ENCODE data around the gene BIK.
"Not testable (repeated sequence)": the region's sequence is repeated elsewhere in the genome, so short reads cannot be mapped to it uniquely, and the experiment has no call there.

Gene BIK, protein sequence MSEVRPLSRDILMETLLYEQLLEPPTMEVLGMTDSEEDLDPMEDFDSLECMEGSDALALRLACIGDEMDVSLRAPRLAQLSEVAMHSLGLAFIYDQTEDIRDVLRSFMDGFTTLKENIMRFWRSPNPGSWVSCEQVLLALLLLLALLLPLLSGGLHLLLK

DNA sequence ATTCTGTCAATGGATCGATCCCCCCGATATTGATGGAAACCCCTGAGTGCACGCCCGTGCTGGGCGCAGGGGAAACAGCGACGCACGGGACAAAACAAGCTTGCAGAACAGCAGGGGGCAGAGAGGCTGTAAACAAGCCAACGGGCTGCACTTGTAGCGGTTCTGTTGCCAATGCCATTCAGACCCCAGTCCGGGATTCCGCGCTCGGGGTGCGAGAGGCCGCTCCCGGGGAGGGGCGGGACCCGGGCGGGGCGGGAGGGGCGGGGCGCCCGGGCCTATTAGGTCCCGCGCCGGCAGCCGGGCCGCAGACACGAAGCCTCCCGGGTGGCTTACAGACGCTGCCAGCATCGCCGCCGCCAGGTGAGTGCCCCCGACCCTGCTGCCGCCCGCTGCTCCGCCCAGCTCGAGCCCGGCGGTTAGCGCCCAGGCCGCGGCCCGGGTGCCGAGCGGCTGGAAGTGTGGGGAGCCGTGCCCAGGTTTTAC, at the start of gene BIK:
Gene BIK (plus strand): TSS at position 307 of the 483 bp plus-strand sequence. CDS start 13,273 bp downstream, outside the sequence.
- DNase-seq (ENCODE audit: low read depth), result peak; percentile 19

DNA sequence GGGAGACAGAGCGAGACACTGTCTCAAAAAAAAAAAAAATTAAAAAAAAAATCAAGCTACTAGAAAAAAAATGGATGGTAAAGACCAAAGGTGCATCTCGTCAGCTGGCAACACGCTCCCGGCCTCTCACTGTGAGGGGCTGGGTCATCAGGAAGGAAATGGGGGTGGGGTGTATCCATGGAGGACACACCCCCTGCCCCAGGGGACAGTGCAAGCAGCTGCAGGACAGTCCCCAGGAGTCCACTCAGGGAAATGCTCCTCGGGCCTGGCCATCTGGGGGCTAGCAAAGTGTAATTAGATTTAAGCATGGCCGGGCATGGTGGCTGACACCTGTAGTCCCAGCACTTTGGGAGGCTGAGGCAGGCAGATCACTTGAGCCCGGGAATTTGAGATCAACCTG, 44.4 kb upstream of the BIK start:
- no peak for DNase-seq (ENCODE audit: low read depth)

DNA sequence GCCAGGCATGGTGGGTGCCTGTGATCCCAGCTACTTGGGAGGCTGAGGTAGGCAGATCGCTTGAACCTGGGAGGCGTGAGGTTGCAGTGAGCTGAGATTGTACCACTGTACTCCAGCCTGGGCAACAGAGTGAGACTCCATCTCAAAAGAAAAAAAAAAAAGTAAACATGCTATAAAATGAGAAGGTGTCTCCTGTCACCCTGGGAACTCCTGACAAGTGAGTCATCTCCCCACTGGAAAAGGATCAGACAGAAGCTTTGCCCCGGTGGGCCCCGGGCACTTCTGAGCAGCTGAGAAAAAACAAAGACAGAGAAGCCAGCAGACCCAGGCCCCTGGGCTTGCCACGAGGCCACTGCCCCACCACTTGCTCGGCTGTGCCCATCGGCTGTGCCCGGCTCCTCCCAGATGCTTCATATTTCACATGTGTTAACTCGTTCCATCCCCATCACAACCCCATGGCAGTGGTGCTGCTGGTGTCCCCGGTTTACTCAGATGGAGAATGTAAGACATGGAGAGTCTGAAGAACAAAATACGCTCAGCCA, 43.6 kb upstream of the BIK start:
- no peak for DNase-seq (ENCODE audit: low read depth)

DNA sequence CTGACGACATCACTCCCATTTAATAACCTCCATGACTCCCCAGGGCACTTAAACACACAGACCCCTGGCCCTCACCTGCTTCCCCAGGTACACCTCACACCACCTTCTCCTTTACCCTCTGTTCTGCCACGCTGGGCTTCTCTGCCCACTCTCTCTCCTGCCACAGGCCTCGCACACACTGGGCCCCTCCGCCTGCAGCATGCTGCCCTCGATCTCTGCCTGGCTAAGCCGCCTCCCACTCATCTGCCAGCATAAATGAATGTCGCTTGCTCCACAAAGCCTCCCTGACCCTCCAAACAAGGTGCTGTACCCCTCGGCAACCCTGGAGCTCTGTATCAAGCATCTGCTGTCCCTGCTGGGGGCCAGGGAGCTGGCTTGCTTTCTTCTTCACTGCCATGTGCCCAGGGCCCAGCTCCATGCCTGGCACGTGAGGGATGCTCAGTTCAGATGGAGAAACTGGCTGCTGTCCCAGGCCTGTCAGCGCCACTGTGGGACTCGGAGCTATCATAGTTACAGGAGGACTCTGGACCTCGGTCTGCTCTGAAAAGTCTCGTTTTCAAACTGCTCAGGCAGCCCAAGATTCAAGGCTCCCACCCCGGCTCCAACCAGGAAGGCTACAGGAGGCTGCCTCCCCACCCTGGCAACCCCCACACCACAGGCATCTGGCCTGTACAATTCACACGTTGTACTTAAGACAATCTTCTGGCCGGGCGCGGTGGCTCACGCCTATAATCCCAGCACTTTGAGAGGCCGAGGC, 33.3 kb upstream of the BIK start:
- DNase-seq (ENCODE audit: low read depth), result no peak

DNA sequence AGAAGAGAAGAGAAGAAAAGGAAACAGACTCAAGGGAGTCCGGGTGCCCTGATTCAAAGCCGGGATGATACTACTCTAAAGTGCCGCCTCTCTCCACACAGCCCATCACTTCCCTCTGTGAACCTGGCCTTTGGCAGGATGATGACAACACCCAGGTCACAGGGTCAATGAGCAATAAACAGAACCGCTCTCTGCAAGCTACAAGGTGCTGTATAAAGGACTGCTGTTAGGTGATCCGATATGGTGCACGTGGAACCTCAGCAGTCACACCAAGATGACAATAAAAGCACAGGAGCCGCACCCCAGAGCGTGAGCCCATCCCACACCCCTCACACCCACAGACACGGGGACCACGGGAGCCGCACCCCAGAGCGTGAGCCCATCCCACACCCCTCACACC, 32.0 kb upstream of the BIK start:
- no peak for DNase-seq (ENCODE audit: low read depth)

DNA sequence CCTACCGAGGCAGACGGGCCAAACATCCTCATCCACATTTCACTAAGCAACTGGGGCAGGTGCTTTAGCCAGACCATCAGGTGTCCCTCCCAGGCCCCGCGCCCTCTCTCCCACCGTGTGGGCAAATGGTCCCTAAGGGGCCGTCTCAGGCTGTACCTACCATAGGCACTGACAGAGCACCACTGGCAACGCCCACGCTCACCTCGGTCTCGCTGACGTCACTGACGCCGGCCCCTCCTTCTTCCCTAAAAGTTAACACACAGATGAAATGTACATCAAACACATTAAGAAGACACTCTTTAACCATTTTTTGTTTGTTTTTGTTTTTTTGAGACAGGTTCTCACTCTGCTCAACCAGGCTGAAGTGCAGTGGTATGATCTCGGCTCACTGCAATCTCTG, 30.8 kb upstream of the BIK start:
- no peak for DNase-seq (ENCODE audit: low read depth)

DNA sequence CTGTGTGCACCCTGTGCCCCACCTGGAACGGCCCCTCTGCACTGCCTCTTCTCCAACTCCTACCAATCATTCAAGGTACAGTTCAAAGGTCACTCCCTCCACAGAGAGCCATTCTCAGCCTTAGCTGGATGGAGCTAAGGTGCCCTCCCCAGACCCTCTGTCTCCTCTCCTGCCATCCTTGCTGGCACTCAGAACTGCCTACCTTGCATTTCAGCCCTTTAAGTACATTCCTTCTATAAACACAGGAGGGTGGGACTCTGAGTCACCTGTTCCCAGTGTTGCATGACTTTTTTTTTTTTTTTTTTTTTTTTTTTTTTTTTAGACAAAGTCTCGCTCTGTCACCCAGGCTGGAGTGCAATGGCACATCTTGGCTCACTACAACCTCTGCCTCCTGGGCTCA, 29.9 kb upstream of the BIK start:
- DNase-seq (ENCODE audit: low read depth), result no peak

DNA sequence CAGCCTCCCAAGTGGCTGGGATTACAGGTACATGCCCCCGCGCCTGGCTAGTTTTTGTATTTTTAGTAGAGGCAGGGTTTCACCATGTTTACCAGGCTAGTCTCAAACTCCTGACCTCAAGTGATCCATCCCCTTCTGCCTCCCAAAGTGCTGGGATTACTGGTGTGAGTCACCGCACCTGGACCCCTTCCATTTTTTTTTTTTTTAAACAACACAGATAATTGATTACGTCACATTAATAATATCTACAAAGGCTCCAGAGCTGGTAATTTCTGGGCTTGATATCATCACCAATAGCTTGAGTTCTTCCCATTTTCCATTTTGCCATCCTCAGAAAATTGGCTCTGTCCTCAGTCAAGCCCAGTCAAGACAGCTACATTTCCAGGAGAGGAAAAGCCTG, 28.6 kb upstream of the BIK start:
- DNase-seq (ENCODE audit: low read depth), result no peak

DNA sequence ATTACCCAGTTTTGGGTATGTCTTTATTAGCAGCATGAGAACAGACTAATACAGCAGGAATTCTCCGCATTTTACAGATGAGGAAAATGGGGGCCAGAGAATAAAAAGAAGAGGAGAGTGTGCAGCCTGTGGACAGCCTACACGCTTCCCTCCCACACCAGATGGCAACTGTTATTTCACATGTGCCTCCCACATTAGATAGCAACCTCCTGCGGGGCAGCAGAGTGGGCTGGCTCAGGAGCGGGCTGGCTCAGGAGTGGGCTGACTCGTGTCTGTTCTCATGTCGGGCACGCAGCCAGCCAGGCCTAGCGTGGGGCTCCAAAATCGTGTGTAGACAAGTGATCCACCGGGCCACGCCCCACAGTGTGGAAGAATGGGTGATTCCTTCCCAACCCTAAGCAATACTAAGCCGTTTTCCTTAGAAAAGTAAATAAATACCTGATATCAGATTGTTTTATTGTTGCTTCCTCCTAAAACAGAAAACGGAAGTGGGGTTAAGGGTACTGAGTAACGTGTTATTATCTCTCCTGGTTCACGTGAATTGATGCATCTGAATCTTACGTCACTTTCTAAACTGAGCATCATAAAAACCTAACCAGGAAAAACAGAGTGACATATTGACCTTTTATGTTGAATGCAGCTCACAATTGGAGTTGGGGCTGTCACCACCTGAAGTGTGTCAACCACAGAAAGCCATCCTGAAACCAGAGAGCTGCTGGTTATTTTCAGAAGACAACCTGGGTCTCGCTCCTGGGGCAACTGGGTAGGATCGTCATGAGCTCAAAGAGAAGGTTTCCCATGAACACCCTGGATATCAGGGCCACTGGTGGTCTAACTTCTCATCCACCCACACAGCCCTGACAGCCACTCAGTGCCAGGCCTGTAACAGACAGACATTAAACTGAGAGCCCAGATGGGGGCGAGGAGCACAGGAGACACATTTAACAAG, 24.6 kb upstream of the BIK start:
- DNase-seq (ENCODE audit: low read depth), result no peak

DNA sequence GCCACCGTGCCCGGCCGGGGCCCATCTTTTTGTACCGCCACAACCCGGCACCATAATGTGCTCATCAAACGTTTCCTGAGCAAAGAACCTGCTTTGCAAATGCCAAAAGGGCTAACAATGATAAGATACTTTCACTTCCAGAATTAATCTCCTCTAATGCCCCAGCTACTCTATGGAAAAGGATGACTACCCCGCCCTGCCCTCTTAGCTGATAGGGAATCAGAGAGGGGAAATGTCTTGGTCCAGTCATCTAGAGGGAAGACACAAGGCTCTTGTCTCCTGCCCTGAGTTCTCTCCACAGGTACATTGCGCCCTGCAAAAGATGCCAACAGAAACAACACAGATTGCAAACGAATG, 21.9 kb upstream of the BIK start:
- DNase-seq (ENCODE audit: low read depth), result no peak

DNA sequence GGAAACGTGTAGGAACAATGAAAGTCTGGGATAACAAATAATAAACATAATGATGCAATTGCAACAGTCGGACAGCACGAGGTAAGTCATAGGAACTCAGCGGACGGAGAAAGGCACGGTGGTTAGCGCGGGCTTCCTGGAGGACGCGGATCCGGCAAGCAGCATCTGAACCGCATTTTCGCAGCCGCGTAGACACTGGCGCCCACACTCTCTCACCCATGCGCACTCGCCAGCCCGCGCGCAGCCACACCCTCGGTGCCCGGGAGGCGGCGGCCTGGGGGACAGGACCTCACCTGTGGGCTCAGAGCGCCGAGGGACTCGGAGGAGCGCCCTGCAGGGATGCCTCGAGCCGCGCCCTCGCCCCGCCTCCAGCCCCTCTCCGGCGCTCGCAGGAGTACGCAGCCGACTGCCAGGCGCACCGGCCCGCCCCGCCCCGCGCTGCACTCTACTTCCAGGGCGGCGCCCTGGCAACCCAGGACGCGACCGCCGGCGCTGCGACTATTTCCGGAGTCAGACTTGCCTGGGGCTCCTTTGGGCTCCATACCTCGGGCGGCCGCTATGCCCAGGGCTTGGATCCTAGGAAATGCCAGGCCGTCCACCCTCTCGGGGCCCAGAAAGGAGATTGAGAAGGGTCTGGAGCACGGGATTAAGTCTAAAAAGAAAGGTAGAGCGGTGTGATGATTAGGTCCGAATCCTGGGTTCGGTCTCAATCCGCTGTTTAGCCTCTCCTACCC, 21.4 kb upstream of the BIK start, which contains the start of gene TTLL1:
Gene TTLL1 (minus strand): TSS at position 408 of the 734 bp plus-strand sequence. CDS start 13,805 bp downstream, outside the sequence.
- DNase-seq (ENCODE audit: low read depth), result peak; percentile 86

DNA sequence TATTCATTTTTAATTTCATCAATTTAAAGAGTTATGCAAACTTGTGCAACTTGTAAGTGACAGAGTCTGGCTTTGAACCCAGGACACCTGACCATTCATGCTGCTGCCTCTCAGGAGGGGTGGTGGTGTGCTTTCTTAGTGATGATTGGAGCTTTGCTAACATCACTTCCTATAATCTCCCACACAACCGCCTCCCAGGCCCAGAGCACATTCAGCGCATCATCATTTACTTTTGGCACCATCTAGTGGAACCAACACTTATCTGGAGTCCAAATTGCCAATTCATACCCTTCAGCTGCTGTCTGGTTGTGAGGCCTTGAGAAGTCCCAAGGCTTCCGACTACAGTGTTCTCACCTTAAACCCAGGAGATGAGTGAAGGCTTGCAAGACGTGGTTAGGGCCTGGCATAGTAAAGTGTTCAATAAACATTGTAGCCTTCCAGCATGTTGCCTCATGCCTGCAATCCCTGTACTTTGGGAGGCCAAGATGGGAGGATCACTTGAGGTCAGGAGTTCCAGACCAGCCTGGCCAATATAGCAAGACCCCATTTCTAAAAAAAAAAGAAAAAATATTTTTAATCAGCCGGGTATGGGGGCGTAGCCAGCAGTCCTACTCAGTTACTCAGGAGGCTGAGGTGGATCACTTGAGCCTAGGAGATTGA, 20.3 kb upstream of the BIK start:
- DNase-seq (ENCODE audit: low read depth), result no peak

DNA sequence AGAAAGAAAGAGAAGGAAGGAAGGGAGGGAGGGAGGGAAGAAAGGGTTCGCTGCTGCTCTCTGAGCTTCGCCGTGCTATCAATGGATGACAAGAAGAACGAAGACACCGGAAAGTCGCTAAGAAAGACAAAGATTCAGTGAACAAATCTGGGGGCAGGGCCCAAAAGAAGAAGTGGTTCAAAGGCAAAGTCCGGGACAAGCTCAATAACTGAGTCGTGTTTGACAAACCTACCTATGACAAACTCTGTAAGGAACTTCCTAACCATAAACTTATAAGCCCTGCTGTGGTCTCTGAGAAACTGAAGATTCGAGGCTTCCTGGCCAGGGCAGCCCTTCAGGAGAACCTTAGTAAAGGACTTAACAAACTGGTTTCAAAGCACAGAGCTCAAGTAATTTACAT, 18.5 kb upstream of the BIK start:
- no peak for DNase-seq (ENCODE audit: low read depth)

DNA sequence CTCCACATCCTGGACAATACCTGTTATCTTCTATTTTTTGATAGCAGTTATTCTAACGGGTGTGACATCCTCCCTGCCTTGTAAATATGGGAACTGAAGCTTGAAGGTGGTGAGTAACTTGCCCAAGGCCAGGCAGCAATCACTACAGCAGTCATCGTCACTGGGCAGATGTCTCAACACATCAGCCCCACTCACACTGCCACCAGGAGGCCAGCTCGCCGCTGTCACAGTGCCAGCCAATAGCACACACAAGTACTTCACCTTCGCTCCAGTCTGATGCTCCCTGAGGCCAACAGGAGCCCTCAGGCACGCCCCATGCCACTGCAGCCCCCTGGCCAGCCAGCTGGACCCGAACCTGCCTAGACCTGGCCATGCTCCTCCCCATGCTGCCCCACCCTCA, 16.5 kb upstream of the BIK start:
- no peak for DNase-seq (ENCODE audit: low read depth)

DNA sequence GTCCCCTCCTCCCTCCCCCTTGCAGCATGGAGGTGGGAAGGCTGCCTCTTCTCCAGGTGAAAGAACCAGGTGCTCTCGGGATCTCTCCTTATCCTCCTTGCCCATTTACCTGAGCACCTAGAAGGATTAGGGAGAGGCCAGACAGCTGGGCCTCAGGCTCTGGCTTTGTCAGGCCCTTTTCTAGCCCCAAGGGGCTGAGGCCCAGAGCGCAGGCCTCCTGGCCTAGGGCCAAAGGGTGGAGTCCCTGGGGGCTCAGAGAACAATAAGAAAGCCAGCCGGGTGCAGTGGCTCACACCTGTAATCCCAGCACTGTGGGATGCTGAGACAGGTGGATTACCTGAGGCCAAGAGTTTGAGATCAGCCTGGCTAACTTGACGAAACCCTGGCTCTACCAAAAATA, 16.0 kb upstream of the BIK start:
- no peak for DNase-seq (ENCODE audit: low read depth)

DNA sequence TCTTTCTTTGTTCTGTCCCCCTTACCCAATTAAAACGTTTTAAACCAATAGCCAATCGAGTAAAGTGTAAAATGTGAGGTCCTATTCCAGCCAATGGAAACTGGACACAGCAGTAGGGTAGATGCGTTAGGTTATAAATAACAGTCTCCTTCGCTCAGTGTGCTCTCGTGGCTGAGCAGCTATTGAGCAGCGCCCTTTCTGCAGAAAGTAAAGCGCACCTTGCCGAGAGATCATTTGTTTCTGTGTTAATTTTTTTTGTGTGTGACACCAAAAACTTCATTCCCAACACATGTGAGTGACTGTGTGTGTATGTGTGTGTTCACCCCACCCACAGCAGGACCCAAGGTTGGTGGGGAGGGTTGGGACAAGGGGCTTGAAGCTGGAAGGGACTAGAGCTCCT, 14.1 kb upstream of the BIK start:
- no peak for DNase-seq (ENCODE audit: low read depth)

DNA sequence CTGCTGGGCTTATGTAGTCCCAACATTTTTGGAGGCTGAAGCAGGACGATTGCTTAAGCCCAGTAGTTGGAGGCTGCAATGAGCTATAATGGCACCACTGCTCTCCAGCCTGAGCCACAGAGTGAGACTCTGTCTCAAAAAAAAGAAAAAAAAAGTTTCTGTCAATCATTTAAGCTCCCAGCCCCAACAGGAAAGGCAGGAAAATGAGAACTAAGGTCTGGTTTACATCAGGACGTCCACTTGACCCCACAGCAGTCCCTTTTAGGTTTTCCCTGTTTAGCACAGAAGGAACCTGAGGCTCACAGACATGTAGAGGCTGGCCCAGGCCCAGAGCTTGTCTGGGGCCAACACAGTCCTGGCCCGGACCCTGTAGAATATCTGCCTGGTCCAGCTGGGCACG, 12.2 kb upstream of the BIK start:
- no peak for DNase-seq (ENCODE audit: low read depth)

DNA sequence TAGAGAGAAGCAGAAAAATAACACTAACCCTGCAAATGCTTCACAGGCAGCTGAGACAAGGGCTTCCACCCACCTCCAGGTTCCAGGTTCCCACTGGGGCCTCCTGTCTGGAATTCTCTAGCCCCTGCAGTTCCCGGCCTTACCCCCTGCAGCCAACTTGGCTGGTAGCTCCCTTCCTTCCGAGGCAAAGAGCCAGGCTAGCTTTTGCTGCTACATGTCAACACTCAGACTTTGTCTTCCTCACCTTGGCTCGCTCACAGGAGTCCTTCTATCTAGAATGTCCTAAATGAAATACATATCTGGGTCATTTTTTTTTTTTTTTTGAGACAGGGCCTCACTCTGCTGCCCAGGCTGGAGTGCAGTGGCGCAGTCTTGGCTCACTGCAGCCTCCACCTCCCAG, 11.5 kb upstream of the BIK start:
- DNase-seq (ENCODE audit: low read depth), result no peak

DNA sequence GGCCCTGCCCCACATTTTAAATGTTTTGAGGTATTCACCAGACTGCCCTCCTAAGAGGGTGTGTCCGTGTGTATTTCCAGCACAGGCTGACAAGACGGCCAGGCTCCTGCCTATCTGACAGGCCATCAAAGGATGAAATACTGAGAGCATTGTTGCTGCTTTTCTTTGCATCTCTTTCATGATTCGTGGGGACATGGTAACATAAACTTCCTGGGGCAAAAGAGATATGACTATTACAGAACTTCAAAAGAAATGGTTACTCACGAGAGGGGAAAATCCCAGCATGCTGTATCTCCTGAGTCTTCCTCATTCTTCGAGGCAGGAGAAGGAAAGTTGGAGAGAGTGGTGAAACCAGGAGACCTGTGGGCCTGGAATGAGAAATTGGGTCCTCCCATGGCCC, 10.3 kb upstream of the BIK start:
- no peak for DNase-seq (ENCODE audit: low read depth)

DNA sequence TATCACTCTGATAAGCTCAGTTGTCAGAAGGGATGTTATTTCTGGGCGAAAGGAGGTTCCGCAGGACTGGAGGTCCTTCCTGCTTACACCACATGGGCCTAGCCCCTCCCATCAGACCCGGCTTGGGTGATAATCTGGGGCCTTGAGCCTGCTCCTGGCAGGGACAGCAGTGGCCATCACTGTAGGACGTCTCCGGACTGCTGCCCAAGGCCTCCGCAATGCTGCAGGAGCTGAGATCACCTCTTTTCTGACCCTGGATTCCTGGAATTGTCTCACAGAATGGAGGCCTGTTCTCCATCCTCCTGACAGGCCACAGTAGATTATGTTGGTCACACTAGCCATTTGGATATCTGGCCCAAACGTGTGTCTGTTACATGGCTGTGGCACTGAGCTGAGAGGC, 9.2 kb upstream of the BIK start:
- DNase-seq (ENCODE audit: low read depth), result no peak

DNA sequence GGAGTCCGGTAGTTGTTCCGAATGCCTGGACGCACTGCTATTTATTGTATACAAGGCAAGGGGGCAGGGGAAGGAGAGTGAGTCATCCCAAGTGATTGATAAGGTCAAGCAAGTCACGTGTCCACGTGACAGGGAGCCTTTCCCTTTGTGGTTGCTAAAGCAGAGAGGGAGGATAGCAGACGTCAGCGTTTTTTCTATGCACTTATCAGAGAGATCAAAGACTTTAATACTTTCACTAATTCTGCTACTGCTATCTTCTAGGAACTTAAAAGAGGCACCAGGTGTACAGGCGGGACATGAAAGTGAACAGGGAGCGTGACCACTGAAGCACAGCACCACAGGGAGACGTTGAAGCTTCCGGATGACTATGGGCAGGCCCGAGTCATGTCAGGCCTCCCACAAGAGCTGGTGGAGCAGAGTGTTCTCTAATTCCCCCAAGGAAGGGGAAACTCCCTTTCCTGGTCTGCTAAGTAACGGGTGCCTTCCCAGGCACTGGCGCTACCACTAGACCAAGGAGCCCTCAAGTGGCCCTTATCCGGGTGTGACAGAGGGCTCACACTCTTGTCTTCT, 6.4 kb upstream of the BIK start:
- DNase-seq (ENCODE audit: low read depth), result not testable (repeated sequence)

Data from stimulated activated CD8-positive, alpha-beta memory T cell treated with anti-CD3 and anti-CD28 coated beads, Interleukin-4, amount 100 ng/mL, for 24 hours (primary cell).